Measurements from ENCODE around the gene KRTAP4-8. TPM values are rescaled to one million over a fixed set of nuclear protein-coding genes. Genes with fewer than 3 reads are reported as not detected.

Gene KRTAP4-8
- total RNA-seq, 1 donor from 2014 or later = not detected

GRCh38 chr17:41082626-41083025 is 15.3 kb downstream of the KRTAP4-8 start:
- Mint-ChIP-seq H3K27ac (ENCODE audit: unreplicated experiment) (no peak overlapping the region), H3K36me3 (ENCODE audit: low read depth, unreplicated experiment) (no peaks in the 10 kb centered on the region), H3K4me3 (ENCODE audit: unreplicated experiment) (no peak overlapping the region), H3K9me3 (ENCODE audit: unreplicated experiment) (no peaks in the 10 kb centered on the region), H3K4me1 (ENCODE audit: unreplicated experiment) (no peaks in the 10 kb centered on the region), H3K27me3 (ENCODE audit: unreplicated experiment) (no peaks in the 10 kb centered on the region)
- no peak for DNase-seq (ENCODE audit: low spot score)
- TF ChIP-seq CTCF (IDR thresholded peaks at IDR 0.05; ENCODE audit: unreplicated experiment) = no peak

- H3K36me3 Mint-ChIP-seq (ENCODE audit: low read depth, unreplicated experiment) = no peaks in the 10 kb centered on the region
- no peaks in the 10 kb centered on the region for H3K4me1 Mint-ChIP-seq (ENCODE audit: unreplicated experiment)
- no peak overlapping the region for H3K4me3 Mint-ChIP-seq (ENCODE audit: unreplicated experiment)
- H3K27ac Mint-ChIP-seq (ENCODE audit: unreplicated experiment) = no peak overlapping the region
- no peak for TF ChIP-seq CTCF (IDR thresholded peaks at IDR 0.05; ENCODE audit: unreplicated experiment)
- DNase-seq (ENCODE audit: low spot score) = no peak
- no peaks in the 10 kb centered on the region for H3K9me3 Mint-ChIP-seq (ENCODE audit: unreplicated experiment)
- H3K27me3 Mint-ChIP-seq (ENCODE audit: unreplicated experiment) = peaks cover 4% of the 10 kb centered on the region
Observed at GRCh38 chr17:41076788-41077187, 21.2 kb downstream of the KRTAP4-8 start.

GRCh38 chr17:41073676-41074075 is 24.3 kb downstream of the KRTAP4-8 start:
- Mint-ChIP-seq H3K4me1 (ENCODE audit: unreplicated experiment) (no peaks in the 10 kb centered on the region), H3K9me3 (ENCODE audit: unreplicated experiment) (no peaks in the 10 kb centered on the region), H3K27ac (ENCODE audit: unreplicated experiment) (no peak overlapping the region), H3K4me3 (ENCODE audit: unreplicated experiment) (no peak overlapping the region), H3K36me3 (ENCODE audit: low read depth, unreplicated experiment) (no peaks in the 10 kb centered on the region), H3K27me3 (ENCODE audit: unreplicated experiment) (peaks cover 4% of the 10 kb centered on the region)
- TF ChIP-seq CTCF (IDR thresholded peaks at IDR 0.05; ENCODE audit: unreplicated experiment) = no peak
- no peak for DNase-seq (ENCODE audit: low spot score)

GRCh38 chr17:41071606-41072360 is 26.2 kb downstream of the KRTAP4-8 start:
- Mint-ChIP-seq H3K27me3 (ENCODE audit: unreplicated experiment) (peaks cover 4% of the 10 kb centered on the region), H3K4me3 (ENCODE audit: unreplicated experiment) (no peak overlapping the region), H3K9me3 (ENCODE audit: unreplicated experiment) (no peaks in the 10 kb centered on the region), H3K36me3 (ENCODE audit: low read depth, unreplicated experiment) (no peaks in the 10 kb centered on the region), H3K27ac (ENCODE audit: unreplicated experiment) (no peak overlapping the region), H3K4me1 (ENCODE audit: unreplicated experiment) (no peaks in the 10 kb centered on the region)
- TF ChIP-seq CTCF (IDR thresholded peaks at IDR 0.05; ENCODE audit: unreplicated experiment) = no peak
- DNase-seq (ENCODE audit: low spot score) = no peak

- Mint-ChIP-seq H3K36me3 (ENCODE audit: low read depth, unreplicated experiment) (no peaks in the 10 kb centered on the region), H3K4me1 (ENCODE audit: unreplicated experiment) (no peaks in the 10 kb centered on the region), H3K9me3 (ENCODE audit: unreplicated experiment) (no peaks in the 10 kb centered on the region), H3K27ac (ENCODE audit: unreplicated experiment) (no peak overlapping the region), H3K27me3 (ENCODE audit: unreplicated experiment) (peaks cover 4% of the 10 kb centered on the region), H3K4me3 (ENCODE audit: unreplicated experiment) (no peak overlapping the region)
- no peak for TF ChIP-seq CTCF (IDR thresholded peaks at IDR 0.05; ENCODE audit: unreplicated experiment)
- DNase-seq (ENCODE audit: low spot score) = no peak
Observed at GRCh38 chr17:41069031-41069430, 28.9 kb downstream of the KRTAP4-8 start.
